Measurements from ENCODE around the gene DNAH5.

DNA sequence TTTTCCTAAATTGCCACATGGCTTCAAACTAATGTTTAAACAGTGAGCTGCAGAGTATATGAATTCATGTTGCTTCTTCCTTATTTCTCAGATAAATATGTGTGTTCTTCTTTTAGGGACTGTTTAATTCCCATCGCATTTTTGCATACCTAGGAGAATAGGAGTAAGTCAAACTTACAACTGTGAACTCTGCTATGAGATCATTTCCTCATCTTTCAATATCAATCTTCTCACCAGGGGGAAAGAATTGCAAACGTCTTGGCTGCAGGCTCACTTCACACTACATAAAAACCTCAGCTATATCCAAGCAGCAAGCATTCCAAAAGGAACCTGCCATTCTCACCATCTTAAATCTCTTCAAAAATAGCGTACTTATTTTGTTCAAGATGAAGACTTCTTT lies 271.0 kb downstream of the DNAH5 start:
- no peak for TF ChIP-seq CTCF (IDR thresholded peaks at IDR 0.05)
- TF ChIP-seq POLR2A (IDR thresholded peaks at IDR 0.05; ENCODE audit: low read depth) = no peak
- TF ChIP-seq POLR2AphosphoS5 (IDR thresholded peaks at IDR 0.05) = no peak
- TF ChIP-seq EP300 (IDR thresholded peaks at IDR 0.05) = no peak

All from esophagus muscularis mucosa (tissue), 4 donors.